ENCODE data around the gene TMEM272.

The TMEM272 gene

DNA sequence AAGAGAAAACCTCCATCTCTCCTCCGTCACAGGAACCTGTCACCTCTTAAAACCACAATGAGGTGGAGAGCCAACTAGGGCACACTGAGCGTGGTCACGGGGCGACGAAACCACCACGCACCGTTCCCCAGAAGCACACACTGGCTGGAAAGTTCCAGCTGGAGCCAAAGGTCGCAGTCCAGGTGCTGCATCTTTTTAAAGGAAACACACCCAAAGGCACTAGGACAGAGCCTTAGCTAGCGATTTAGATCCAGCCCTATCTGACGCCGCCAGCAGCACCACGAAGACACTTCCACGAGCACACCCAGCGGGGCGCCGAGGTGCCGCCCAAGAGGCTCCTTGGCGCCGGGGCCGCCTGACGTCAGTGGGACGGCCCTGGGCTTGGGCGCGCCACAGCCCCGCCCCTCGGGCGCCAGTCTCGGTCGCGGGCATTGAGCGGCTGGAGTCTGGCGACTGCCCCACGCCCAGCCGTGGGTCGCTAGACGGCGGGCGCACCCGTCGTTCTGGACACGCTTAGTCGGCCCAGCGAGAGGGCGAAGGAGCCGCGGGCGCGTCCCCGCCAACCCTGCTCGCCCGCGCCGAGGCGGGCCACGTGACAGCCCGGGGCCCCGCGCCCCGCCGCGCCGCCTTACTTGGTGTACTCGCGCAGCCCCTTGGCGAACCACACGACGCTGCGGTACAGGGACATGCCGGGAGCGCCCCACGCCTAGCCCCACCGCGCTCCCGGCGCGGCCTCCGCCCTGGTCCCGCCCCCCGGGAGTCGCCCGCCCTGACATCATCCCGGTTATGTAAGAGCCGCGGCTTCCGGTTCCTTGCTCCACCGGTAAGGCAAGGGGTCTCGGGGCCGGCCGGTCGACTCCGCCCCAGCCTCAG is 41.3 kb downstream of the TMEM272 start, which contains the start of gene DHRS12:
Gene DHRS12, minus strand, starts transcription at position 742 of the 873 bp plus-strand sequence. CDS start 4,504 bp downstream, outside the sequence.
- DNase-seq = peak; percentile 91

GRCh38 chr13:51802631-51803418 is 42.2 kb downstream of the TMEM272 start:
- DNase-seq = no peak

- DNase-seq = no peak
Measured at GRCh38 chr13:51801631-51802099, 43.3 kb downstream of the TMEM272 start.

GRCh38 chr13:51800486-51800885 is 44.5 kb downstream of the TMEM272 start:
- no peak for DNase-seq

GRCh38 chr13:51799261-51799660 is 45.7 kb downstream of the TMEM272 start:
- DNase-seq = no peak

DNA sequence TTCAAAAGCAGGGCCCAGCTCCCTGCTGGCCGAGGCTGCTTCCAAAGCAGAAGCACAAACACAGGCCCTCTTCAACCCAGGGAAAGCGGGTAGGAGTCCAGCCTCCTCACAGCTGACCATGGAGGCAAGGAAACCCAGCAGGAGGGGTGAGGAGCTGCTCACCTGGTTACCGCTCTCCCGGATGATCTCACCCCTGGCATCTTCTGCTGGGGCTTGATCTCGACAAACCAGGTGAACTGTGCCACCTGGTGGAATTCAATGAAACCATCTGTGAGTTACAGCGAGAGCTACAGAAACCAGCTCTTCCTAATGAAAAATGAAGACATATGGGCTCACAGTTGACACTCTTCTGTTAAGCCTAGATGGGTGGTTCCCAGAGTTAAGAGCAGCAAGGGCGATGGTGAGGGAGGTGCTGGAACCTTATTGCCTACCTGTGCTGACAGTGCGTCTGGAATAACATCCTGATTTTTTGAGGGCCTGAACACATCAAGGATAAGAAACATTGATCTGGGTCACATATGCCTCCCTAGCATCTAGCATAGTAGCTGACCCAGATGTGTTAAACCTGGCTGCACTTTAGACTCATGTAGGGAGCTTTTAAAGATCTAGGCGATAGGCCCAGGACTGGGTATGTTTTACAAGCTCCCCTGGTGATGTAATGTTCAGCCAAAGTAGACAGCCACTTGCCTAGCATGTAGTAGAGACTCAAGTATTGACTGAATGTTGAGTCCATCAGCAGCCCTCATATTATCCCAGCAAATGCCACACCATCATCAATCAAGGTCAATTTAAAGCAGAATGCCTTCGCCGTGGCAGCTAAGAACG is 47.1 kb downstream of the TMEM272 start:
- peak; percentile 62 for DNase-seq

DNA sequence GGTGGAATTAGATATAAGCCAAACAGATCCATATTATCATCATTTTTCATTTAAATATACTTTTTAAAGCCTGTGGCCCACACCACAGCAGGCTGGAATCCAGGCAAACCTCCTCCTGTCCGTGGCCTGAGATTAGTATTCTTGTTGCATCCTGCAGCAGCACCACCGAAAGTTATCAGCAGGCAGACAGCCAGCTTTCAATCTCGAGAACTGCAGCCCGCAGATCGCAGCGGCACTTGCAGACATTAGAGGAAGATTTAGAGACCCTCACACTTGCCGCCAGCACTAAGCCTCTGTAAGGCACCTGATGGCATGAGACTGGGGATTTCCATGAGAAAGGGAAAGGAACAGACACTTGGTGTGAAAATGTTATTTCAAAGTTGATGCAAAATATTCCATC is 48.4 kb downstream of the TMEM272 start:
- DNase-seq = no peak

DNA sequence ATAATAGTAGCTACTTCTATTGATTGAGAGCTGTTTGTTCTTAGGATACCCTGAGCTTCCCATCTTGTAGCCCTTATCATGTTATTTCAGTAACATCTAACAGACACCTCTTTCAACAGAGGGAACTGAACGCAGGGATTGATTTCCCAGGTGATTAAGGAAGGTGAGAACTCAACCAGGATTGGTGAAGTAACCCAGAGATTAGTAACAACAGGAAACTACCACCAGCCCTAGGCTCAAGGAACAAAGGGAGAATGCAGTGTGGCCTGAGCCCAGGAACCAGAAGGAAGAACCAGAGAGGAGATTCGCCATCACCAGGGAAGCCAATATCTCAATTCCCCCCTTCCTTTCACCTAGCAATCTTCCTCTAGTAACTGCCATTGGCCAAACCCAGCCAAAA is 49.6 kb downstream of the TMEM272 start:
- no peak for DNase-seq

GRCh38 chr13:51794964-51795363 is 50.0 kb downstream of the TMEM272 start:
- DNase-seq = no peak

- peak; percentile 57 for DNase-seq
Measured at GRCh38 chr13:51793570-51794271, 51.3 kb downstream of the TMEM272 start.

- no peak for DNase-seq
Measured at GRCh38 chr13:51786425-51787265, 58.3 kb downstream of the TMEM272 start.

GRCh38 chr13:51785712-51786424 is 59.1 kb downstream of the TMEM272 start:
- no peak for DNase-seq

- DNase-seq = no peak
Measured at GRCh38 chr13:51784097-51784496, 60.9 kb downstream of the TMEM272 start.

DNA sequence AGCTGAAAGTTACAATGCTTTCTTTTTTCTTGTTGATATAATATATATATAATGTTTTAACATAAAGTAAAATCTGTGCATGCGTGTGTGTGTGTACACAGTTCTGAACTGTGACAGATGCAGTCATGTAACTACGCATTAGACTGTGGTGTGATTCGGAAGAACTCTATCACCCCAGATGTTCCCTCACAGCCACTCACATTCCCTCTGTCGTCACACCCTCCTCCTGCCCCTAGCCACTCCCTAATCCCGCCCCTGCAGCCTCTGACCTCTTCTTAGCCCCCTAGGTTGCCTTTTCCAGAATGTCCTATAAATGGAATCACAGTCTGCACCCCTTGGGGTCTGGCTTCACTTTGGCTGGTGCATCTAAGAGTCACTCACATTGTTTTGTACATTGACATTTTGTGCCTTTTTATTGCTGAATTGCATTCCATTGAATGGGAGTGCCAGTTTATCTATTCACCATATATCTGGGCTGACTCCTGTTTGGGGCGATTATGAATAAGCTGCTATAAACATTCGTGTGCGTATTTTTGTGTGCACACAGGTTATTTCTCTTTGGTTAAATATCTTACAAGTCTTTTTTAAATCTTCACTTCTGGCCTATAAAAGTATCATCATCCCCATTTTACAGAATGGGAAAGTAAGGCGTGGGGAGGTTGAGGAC is 61.4 kb downstream of the TMEM272 start:
- DNase-seq = no peak

DNA sequence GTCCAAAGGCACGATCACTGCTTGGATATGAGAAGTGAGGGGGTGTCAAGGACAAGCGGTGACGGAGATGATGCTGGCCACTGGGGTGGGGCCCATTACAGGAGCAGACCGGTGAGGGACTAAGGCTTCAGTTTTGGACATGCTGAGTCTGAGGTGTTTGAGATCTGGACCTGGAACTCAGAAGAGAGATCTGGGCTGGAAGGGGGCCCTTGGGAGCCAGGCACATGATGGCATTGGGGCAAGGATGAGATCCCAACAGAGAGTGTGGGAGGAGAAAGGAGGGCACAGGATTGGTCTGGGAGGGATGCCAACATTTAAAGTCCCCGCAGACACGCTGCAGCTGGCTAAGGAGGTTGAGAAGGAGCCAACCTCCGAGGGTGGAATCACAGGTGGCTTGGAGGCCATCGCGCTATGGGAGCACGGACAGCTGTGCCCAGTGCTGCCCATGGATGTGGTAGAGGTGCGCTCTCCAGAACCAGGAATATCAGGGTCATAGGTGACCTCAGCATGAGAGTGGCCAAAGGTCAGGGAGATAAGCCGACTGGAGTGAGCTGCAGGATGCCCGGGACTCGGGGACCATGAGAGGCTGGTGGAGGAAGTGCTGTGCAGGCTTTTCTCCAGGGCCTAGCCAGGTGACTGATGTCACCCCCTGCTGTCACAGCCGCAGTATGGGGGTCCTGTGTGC is 62.8 kb downstream of the TMEM272 start:
- DNase-seq = no peak

DNA sequence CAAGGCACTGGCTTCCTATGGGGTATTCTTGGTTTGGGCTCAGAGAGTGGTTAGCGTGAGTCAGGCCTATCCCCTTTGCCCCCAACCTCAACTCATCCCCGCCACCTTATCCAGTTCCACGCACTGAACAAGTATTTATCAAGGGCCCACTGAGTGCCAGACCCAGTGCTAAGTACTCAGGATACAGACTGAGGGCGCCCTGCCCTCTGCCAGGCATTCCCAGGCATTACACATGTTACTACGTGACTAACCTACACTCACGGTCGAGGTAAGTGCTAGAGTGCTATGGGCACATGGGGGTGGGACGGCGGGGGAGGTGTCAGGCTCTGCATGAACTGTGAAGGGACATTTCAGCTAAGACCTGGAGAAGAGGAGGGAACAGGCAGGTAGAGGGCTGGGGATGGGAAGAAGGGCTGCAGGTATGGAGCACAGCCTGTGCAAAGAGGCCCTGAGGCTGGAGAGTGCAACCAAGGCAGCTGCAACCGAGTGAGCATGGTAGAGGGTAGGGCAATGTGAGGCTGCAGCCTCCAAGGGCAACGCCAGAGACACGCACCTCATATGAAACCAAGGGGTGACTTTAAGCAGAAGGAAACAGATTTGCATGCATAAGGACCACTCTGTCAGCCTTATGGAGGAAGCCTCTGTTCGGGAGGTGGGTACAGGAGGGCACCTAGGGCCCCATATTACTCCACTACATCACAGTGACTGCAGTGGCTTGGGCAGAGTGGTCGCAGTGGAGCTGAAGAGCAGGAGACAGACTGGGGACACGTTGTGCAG is 63.5 kb downstream of the TMEM272 start:
- no peak for DNase-seq

DNA sequence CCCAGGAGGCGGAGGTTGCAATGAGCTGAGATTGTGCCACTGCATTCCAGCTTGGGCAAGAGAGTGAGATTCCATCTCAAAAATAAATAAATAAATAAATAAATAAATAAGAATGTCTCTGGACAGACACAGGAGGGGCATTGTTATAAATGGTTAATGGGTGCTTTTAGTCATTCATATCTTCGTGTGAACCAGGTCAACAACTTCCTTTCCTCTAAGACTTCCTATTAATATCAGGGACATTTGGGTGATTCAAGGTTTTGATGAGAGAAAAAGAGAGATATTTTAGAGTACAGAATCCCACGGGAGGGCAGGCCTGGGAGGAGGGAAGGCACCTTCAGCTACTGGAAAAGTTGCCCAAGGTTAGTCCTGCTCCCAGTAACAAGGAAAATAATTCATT is 64.9 kb downstream of the TMEM272 start:
- no peak for DNase-seq

DNA sequence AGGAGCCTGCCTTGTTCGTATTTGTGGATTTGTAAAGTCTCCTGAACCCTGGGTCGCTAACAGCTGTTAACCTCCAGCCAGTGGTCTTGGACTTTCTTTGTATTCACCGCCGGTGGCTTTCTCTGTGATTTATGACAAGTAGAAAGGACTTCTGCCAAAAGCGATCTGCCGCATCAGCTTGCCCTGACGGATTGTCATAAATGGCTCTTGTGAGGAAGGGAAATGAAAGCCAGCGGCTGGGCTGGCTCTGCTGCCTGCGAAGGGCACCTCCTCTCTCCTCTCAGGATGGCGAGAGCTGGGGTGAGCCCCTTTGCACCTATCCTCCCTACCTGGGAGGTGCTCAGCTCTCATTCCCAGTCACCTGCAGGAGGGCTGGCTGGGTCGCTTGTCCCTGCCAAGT is 66.6 kb downstream of the TMEM272 start:
- DNase-seq = no peak

DNA sequence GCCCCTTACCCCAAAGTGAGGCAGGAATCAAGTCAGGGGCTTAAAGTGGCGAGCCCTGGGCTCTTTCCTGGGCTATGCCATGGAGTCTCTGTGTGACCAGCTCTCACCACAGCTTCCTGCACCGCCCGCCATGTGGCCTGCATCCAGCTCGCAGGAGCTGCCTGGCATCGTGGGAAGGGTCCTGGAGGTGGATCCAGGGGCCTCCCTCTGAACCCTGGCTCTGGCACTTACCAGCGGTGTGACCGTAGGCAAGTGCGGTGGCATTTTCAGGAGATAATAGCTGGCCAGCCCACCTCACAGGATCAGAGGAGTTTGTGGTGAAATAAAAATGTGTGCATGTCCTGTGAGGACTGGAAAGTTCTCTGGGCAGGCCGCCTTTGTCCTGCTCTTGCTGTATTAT is 67.1 kb downstream of the TMEM272 start:
- no peak for DNase-seq

All from CD4-positive, alpha-beta T cell treated with Interferon gamma for 1 hour (primary cell).